GM12878 (cell line): ENCODE results near the gene DDHD1. TPM values are rescaled to one million over a fixed set of nuclear protein-coding genes. Genes with fewer than 3 reads are reported as not detected.

Experiments
- ATAC-seq: fragments of 200-7000 bp; cut with Tn5 transposase; 3 replicates; pipeline ENCODE4 v1.9.1; 2020; ENCODE audit warnings: mild to moderate bottlenecking, moderate library complexity
- BruUV-seq: library from RNA; stranded (reverse); fragments of 400-500 nt; replicated peaks from 2 replicates; lab custom pipeline; 2021; lab: Mats Ljungman, UMichigan
- CTCF ChIA-PET: fragments of 300-600 bp; sonication (Branson Sonifier 250); formaldehyde crosslinking; extraction: SDS; loops from one replicate; lab custom pipeline; 2021; ENCODE audit warnings: inconsistent platforms; lab: Yijun Ruan, JAX
- POLR2A ChIA-PET: fragments of 350-600 bp; formaldehyde crosslinking; extraction: SDS; loops from one replicate; lab custom pipeline; 2021; ENCODE audit warnings: inconsistent platforms; lab: Charles Lee
- RAD21 ChIA-PET: fragments of 300-600 bp; sonication (Branson Sonifier 250); formaldehyde crosslinking; loops from one replicate; lab custom pipeline; 2023; ENCODE audit warnings: antibody characterized with exemption; ENCODE audit not compliant: unreplicated experiment; lab: Charles Lee
- SMC1A ChIA-PET: fragments of 300-600 bp; sonication (Branson Sonifier 250); formaldehyde crosslinking; loops from one replicate; lab custom pipeline; 2023; ENCODE audit not compliant: unreplicated experiment, uncharacterized antibody; lab: Charles Lee
- DNase-seq: peaks from one replicate; pipeline ENCODE4 v3.0.0-alpha.2; 2011; ENCODE audit warnings: low read depth, low spot score
- FAIRE-seq: peaks from 3 replicates; lab custom pipeline; 2011; peaks lifted over from hg19 to GRCh38; lab: Jason Lieb, UNC
- H2AFZ ChIP-seq: 2 replicates; pipeline ENCODE4 v1.6.0; 2011; ENCODE audit warnings: low read depth, low read length, control low read depth; ENCODE audit not compliant: control insufficient read depth
- H3K27ac ChIP-seq: 2 replicates; pipeline ENCODE4 v1.5.1; 2011; ENCODE audit warnings: control low read depth; ENCODE audit not compliant: control insufficient read depth, insufficient read depth
- H3K27me3 ChIP-seq, 2 experiments: replicated peaks in 1 of 2; 2 replicates each; pipeline versions ENCODE4 v1.6.0 to v1.6.1; 2011; ENCODE audit warnings: low read length in 1 of 2; ENCODE audit not compliant: control insufficient read depth in 2 of 2, insufficient read depth in 2 of 2
- H3K36me3 ChIP-seq, 2 experiments: 2 replicates each; pipeline ENCODE4 v1.5.1; 2011; ENCODE audit warnings: low read length in 1 of 2; ENCODE audit not compliant: control insufficient read depth in 2 of 2, insufficient read depth in 2 of 2
- H3K4me1 ChIP-seq: 2 replicates; pipeline ENCODE4 v1.6.1; 2011; ENCODE audit warnings: mild to moderate bottlenecking, low read length, moderate library complexity, mixed read lengths; ENCODE audit not compliant: control insufficient read depth, insufficient read depth
- H3K4me2 ChIP-seq: 2 replicates; pipeline ENCODE4 v1.6.0; 2011; ENCODE audit warnings: control low read depth; ENCODE audit not compliant: control insufficient read depth, insufficient read depth
- H3K4me3 ChIP-seq: fragments of 200-600 bp; sonication (generic); 2 replicates; pipeline ENCODE4 v1.5.1; 2016
- H3K79me2 ChIP-seq: 2 replicates; pipeline ENCODE4 v1.6.0; 2011; ENCODE audit warnings: low read length; ENCODE audit not compliant: control insufficient read depth, insufficient read depth
- H3K9ac ChIP-seq: 2 replicates; pipeline ENCODE4 v1.8.0; 2011; ENCODE audit warnings: low read length, control low read depth, mixed read lengths; ENCODE audit not compliant: control insufficient read depth, insufficient read depth
- H3K9me3 ChIP-seq: replicated peaks from 3 replicates; pipeline ENCODE4 v1.5.1; 2011; ENCODE audit warnings: mild to moderate bottlenecking, low read length; ENCODE audit not compliant: control insufficient read depth, insufficient read depth
- H4K20me1 ChIP-seq: 2 replicates; pipeline ENCODE4 v1.6.0; 2011; ENCODE audit not compliant: control insufficient read depth, insufficient read depth
- ASH2L ChIP-seq: fragments of 300-600, 200-600 bp; sonication (generic); IDR thresholded peaks from 2 replicates; pipeline ENCODE4 v1.6.1; 2017; ENCODE audit warnings: low read depth, mild to moderate bottlenecking, borderline replicate concordance
- BCL11A ChIP-seq: IDR thresholded peaks from 2 replicates; pipeline ENCODE4 v1.6.1; 2011; ENCODE audit warnings: low read depth, low read length
- CBFB ChIP-seq: IDR thresholded peaks from 2 replicates; pipeline ENCODE4 v1.6.1; 2016; ENCODE audit warnings: antibody characterized with exemption, low read depth
- IKZF2 ChIP-seq, 2 experiments: fragments of 450-650 bp; IDR thresholded peaks; 2 replicates each; pipeline ENCODE4 v1.6.1; 2017; ENCODE audit warnings: mild to moderate bottlenecking in 2 of 2, moderate library complexity in 2 of 2
- IRF4 ChIP-seq: IDR thresholded peaks from 2 replicates; pipeline ENCODE4 v1.6.1; 2011; ENCODE audit warnings: low read depth, low read length
- JUND ChIP-seq: IDR thresholded peaks from 2 replicates; pipeline ENCODE4 v1.6.1; 2012; ENCODE audit warnings: low read depth, mild to moderate bottlenecking, low read length, improper control_type of control experiment, moderate library complexity
- LARP7 ChIP-seq: fragments of 450-650 bp; IDR thresholded peaks from 2 replicates; pipeline ENCODE4 v1.6.1; 2017; ENCODE audit warnings: mild to moderate bottlenecking
- MAX ChIP-seq: IDR thresholded peaks from 2 replicates; pipeline ENCODE4 v1.6.1; 2012; ENCODE audit warnings: low read depth, low read length, improper control_type of control experiment
- RAD21 ChIP-seq: IDR thresholded peaks from 2 replicates; pipeline ENCODE4 v1.6.1; 2011; ENCODE audit warnings: mild to moderate bottlenecking, low read depth, low read length, moderate library complexity; ENCODE audit not compliant: insufficient read depth
- SMARCA5 ChIP-seq: fragments of 450-650 bp; IDR thresholded peaks from 2 replicates; pipeline ENCODE4 v1.6.1; 2017; ENCODE audit warnings: mild to moderate bottlenecking
- TCF7 ChIP-seq: IDR thresholded peaks from 2 replicates; pipeline ENCODE4 v1.6.1; 2014; ENCODE audit warnings: antibody characterized with exemption, borderline replicate concordance
- ZBED1 ChIP-seq: IDR thresholded peaks from 2 replicates; pipeline ENCODE4 v1.6.1; 2016; ENCODE audit warnings: borderline replicate concordance
- ZBTB11 ChIP-seq: fragments of 450-650 bp; formaldehyde crosslinking; IDR thresholded peaks from 2 replicates; pipeline ENCODE4 v1.5.0; 2022; ENCODE audit warnings: mild to moderate bottlenecking, missing genetic modification characterization
- ZBTB4 ChIP-seq: fragments of 450-650 bp; formaldehyde crosslinking; IDR thresholded peaks from 2 replicates; pipeline ENCODE4 v1.4.0; 2022; ENCODE audit warnings: mild to moderate bottlenecking, moderate library complexity
- ZNF24 ChIP-seq: fragments of 450-650 bp; IDR thresholded peaks from 2 replicates; pipeline ENCODE4 v1.6.1; 2017; ENCODE audit warnings: antibody characterized with exemption, mild to moderate bottlenecking
- WGBS: methylation state at CpG from one replicate; pipeline ENCODE4 v1.1.6; 2016; ENCODE audit warnings: low lambda C conversion rate; ENCODE audit not compliant: insufficient replicate concordance, insufficient coverage; ENCODE audit errors: missing lambda C conversion rate; 5-methylcytosine and 5-hydroxymethylcytosine counted together
- in situ Hi-C: fragments of 300-500 bp; cut with MboI; formaldehyde crosslinking; loops from 9 replicates; pipeline ENCODE4 v1.14.3; 2018; ENCODE audit warnings: mixed read lengths
- intact Hi-C: fragments of 100-400 bp; cut with micrococcal nuclease; formaldehyde crosslinking; loops from one replicate; pipeline ENCODE4 v1.14.2; 2022; ENCODE audit not compliant: unreplicated experiment
- polyA plus RNA-seq, 11 experiments: library from polyadenylated mRNA; depleted of rRNA in 4 of 11; unstranded in 6 of 11; stranded (reverse) in 5 of 11; fragments of >200 nt; fragmentation: Nextera tagmentation in 4 of 11; fragmentation: Illumina TruSeq in 1 of 11; extraction: Ambion mirVana in 4 of 11; extraction: Trizol in 1 of 11; gene quantifications; 1 replicate in 1 of 11; 2 replicates in 10 of 11; pipeline versions ENCODE4 v1.2.1 to v1.2.3, GENCODE V29; 2011 to 2016; ENCODE audit warnings: inconsistent platforms in 2 of 11, missing spikeins in 2 of 11, low read depth in 1 of 11
- total RNA-seq, 4 experiments: library from RNA; depleted of rRNA in 3 of 4; stranded (reverse); fragments of >200 nt in 3 of 4; fragmentation: Illumina TruSeq in 1 of 4; extraction: Trizol in 1 of 4; gene quantifications; 2 replicates each; pipeline versions ENCODE4 v1.2.1 to v1.2.3, GENCODE V29; 2013 to 2021

DDHD1 gene
- total and polyA plus RNA-seq, 10 of the 15 experiments (the other 5 are each of a cell fraction or from before 2014, with no cell fraction given), result 7.7 to 52.3 (median 28.5) TPM

- WGBS, result 68% methylated on average over 5 of the region's 5 CpGs
- Histone ChIP-seq H3K4me2 (no peak overlapping the region), H3K27ac (no peak overlapping the region), H3K9me3 (no peaks in the 10 kb centered on the region), H3K4me1 (no peaks in the 10 kb centered on the region), H3K79me2 (no peaks in the 10 kb centered on the region), H3K27me3 (no peaks in the 10 kb centered on the region), H2AFZ (no peak overlapping the region), H3K9ac (no peak overlapping the region), H4K20me1 (no peaks in the 10 kb centered on the region), H3K36me3 (no peaks in the 10 kb centered on the region), H3K4me3 (no peak overlapping the region)
- ChIA-PET RAD21 (interaction anchor here (1.6 kb wide), 1 partner anchor 18 kb away, joined by 4 read pairs; no protein-coding TSS in a partner anchor), SMC1A (interaction anchor here (1.1 kb wide), 1 partner anchor 36 kb away, joined by 3 read pairs; no protein-coding TSS in a partner anchor), POLR2A (interaction anchor here (1.0 kb wide), 1 partner anchor 26 kb away, joined by 3 read pairs; no protein-coding TSS in a partner anchor), CTCF (no interaction called here)
- FAIRE-seq, result no peak
- in situ Hi-C loops (no loop called here), intact Hi-C loops (no loop called here)
- DNase-seq, result no peak
- ATAC-seq, result no peak
- BruUV-seq, result no TSS peak
- no peak for TF ChIP-seq IRF4
- TF ChIP-seq ASH2L, result no peak
- TF ChIP-seq RAD21, result no peak
- no peak for TF ChIP-seq ZBED1
- no peak for TF ChIP-seq ZBTB4
- no peak for TF ChIP-seq ZNF24
- no peak for TF ChIP-seq JUND
- no peak for TF ChIP-seq SMARCA5
- no peak for TF ChIP-seq ZBTB11
- TF ChIP-seq TCF7, result no peak
- TF ChIP-seq BCL11A, result no peak
- TF ChIP-seq MAX, result no peak
- no peak for TF ChIP-seq IKZF2 (IDR thresholded peaks at IDR 0.05)
- no peak for TF ChIP-seq CBFB
- TF ChIP-seq LARP7, result no peak
Measured at GRCh38 chr14:53187921-53188463, 34.9 kb upstream of the DDHD1 start.
